Thymus (tissue), 11 donors: ENCODE measurements around the gene GALT. TPM values are rescaled to one million over a fixed set of nuclear protein-coding genes. Genes with fewer than 3 reads are reported as not detected.

Source experiments
- DNase-seq, 9 donors: peaks; one replicate each; pipeline ENCODE4 v3.0.0-alpha.2; 2013; ENCODE audit warnings: low spot score in 9 of 9, low read depth in 6 of 9, missing footprints in 1 of 9
- H3K27ac ChIP-seq, 2 donors: one replicate each; pipeline ENCODE4 v1.5.1; 2013; ENCODE audit warnings: control low read depth in 1 of 2, low read depth in 1 of 2, low read length in 1 of 2, mild to moderate bottlenecking in 1 of 2, moderate library complexity in 1 of 2
- H3K27me3 ChIP-seq, 2 donors: one replicate each; pipeline ENCODE4 v1.5.1; 2013; ENCODE audit warnings: low read length in 1 of 2; ENCODE audit not compliant: control insufficient read depth in 2 of 2, insufficient read depth in 1 of 2
- H3K36me3 ChIP-seq, 2 donors: one replicate each; pipeline ENCODE4 v1.5.1; 2013; ENCODE audit warnings: low read length in 1 of 2, mild to moderate bottlenecking in 1 of 2, moderate library complexity in 1 of 2; ENCODE audit not compliant: control insufficient read depth in 2 of 2, insufficient read depth in 2 of 2
- H3K4me1 ChIP-seq, 2 donors: one replicate each; pipeline ENCODE4 v1.5.1; 2013; ENCODE audit warnings: low read length in 2 of 2; ENCODE audit not compliant: control insufficient read depth in 2 of 2, insufficient read depth in 2 of 2
- H3K4me3 ChIP-seq, 2 donors: one replicate each; pipeline ENCODE4 v1.5.1; 2013; ENCODE audit warnings: low read length in 2 of 2, control low read depth in 1 of 2, mild to moderate bottlenecking in 1 of 2
- H3K9me3 ChIP-seq, 2 donors: one replicate each; pipeline ENCODE4 v1.5.1; 2013; ENCODE audit warnings: low read length in 1 of 2, mild to moderate bottlenecking in 1 of 2; ENCODE audit not compliant: control insufficient read depth in 2 of 2, insufficient read depth in 1 of 2
- WGBS: extraction: QIAGEN DNeasy Blood & Tissue Kit; methylation state at CpG from one replicate; pipeline ENCODE4 v1.1.7; 2013; 5-methylcytosine and 5-hydroxymethylcytosine counted together
- polyA plus RNA-seq: library from polyadenylated mRNA; stranded (reverse); fragments of 200-250 nt; gene quantifications from one replicate; pipeline ENCODE4 v1.2.3, GENCODE V29; 2013
- total RNA-seq: library from RNA; stranded (reverse); fragments of 120-200 nt; gene quantifications from one replicate; pipeline ENCODE4 v1.2.4, GENCODE V29; 2013
- donor health status: healthy.

The GALT gene
- total and polyA plus RNA-seq, 2 donors = 34.5 to 61.8 TPM

DNA sequence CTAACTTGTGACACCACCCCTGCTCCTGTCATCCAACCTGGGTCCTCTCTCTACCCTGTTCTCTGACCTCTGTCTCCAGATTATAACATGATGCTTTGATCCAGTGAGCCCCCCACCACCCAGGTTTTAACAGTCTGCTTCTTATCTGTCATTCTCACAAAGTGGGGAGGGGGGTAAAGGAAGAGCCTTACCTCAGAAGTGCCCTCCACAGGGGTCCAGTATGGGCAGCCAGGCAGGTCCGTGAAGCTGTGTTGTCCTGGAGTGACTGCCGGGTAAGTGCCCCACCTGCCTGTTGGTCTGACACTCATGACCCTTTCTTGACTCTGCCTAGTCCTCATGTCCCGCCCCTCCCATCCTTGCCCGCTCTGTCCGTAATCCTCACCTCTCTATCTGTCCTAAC, 8.9 kb downstream of the GALT start:
- no peaks in the 10 kb centered on the region for H3K9me3 ChIP-seq
- peaks cover 0 to 10% of the 10 kb centered on the region in 2 donors for H3K36me3 ChIP-seq
- no peak overlapping the region for H3K4me3 ChIP-seq
- DNase-seq = no peak
- H3K27ac ChIP-seq = no peak overlapping the region
- H3K4me1 ChIP-seq = peaks cover 0 to 24% of the 10 kb centered on the region in 2 donors
- no peaks in the 10 kb centered on the region for H3K27me3 ChIP-seq
- 97% methylated on average over 5 of the region's 5 CpGs for WGBS

- H3K9me3 ChIP-seq = no peaks in the 10 kb centered on the region
- no peak overlapping the region for H3K27ac ChIP-seq
- no peak for DNase-seq
- 96% methylated on average over 5 of the region's 5 CpGs for WGBS
- peaks cover 0 to 13% of the 10 kb centered on the region in 2 donors for H3K4me1 ChIP-seq
- H3K4me3 ChIP-seq = no peak overlapping the region
- H3K36me3 ChIP-seq = no peaks in the 10 kb centered on the region
- H3K27me3 ChIP-seq = no peaks in the 10 kb centered on the region
Measured at GRCh38 chr9:34656992-34657391, 10.5 kb downstream of the GALT start.

DNA sequence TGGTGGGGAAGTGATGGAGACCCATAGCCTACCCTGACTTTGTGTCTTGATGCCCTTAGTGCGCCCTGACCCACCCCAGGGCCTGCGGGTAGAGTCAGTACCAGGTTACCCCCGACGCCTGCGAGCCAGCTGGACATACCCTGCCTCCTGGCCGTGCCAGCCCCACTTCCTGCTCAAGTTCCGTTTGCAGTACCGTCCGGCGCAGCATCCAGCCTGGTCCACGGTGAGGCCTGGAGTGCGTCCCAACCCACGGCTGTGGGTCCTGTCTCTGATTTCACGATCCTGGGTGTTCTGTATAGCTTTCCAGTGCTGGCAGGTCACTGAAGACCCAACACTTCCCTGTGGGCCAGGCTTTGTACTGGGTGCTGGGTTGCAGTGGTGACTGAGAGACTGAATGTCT, 12.0 kb downstream of the GALT start:
- Histone ChIP-seq H3K9me3 (no peaks in the 10 kb centered on the region), H3K27ac (no peak overlapping the region), H3K4me1 (peaks cover 6 to 14% of the 10 kb centered on the region in 2 donors), H3K4me3 (no peak overlapping the region), H3K27me3 (no peaks in the 10 kb centered on the region), H3K36me3 (no peaks in the 10 kb centered on the region)
- 97% methylated on average over 14 of the region's 14 CpGs for WGBS
- no peak for DNase-seq

DNA sequence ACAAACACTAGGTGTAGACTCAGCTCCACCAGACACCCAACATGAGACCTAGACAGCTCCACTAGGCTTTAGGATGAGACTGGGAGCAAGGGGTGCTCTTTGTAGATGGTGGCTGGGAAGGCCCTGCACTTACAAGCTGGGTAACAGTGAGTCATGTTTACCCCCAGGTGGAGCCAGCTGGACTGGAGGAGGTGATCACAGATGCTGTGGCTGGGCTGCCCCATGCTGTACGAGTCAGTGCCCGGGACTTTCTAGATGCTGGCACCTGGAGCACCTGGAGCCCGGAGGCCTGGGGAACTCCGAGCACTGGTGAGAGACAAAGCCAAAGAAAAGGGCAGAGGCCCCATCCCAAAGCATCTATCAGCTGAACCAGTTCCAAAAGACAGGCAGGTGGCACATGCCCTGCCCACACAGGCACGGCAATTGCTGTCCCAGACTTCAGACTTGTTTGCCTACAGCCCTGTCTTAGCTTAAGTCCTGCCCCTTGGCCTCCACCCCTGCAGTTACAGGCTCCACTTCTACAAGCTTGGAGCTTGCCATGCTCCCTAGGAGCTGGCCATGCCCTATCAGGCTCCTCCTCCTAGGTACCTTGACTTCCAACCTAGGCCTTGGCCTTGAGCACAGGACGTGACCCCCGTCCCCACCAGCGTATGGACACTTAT, 13.2 kb downstream of the GALT start:
- Histone ChIP-seq H3K4me1 (peaks cover 12 to 24% of the 10 kb centered on the region in 2 donors), H3K9me3 (no peaks in the 10 kb centered on the region), H3K27me3 (no peaks in the 10 kb centered on the region), H3K4me3 (no peak overlapping the region), H3K27ac (no peak overlapping the region), H3K36me3 (no peaks in the 10 kb centered on the region)
- WGBS = 95% methylated on average over 8 of the region's 8 CpGs
- DNase-seq = no peak

DNA sequence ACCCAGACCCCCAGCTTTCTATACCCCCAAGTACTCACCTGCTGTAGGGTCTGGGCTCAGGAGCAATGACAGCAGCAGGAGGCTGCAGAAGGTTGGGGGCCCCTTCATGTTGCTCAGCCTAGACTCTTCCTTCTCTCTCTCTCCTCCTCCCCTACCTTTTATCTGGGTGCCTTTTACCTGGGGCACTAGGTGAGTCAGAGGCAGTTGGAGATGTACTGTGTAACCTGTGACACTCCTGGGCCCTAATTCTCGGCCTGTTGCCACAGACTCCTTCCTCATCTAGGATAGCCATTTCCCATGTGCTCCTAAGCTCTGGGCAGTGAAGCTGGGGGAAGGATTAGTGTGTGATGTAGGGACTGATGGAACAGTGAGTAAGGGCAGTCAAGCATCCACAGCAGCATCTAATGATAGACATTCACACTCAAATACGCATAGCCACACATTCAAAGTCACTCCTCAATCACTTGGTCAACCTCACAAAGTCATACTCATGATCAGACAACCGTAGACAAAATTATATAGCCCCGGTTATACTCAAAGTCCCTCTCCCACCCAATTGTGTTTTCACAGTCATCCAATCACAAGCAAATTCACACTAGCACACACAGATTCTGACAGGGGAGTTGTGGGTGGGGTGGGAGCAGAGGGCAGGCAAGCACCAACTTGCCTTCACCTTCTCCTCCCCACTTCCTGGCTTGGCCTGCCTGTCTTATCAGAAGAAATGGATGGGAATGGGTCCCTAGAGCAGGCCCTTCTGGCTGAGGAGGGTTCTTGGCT, 16.2 kb downstream of the GALT start, which contains the start of gene CCL27:
Gene CCL27, minus strand, starts transcription at position 132 of the 777 bp plus-strand sequence. Its CDS starts 24 bp downstream, at position 108.
- Histone ChIP-seq H3K4me1 (peaks cover 19 to 38% of the 10 kb centered on the region in 2 donors), H3K4me3 (no peak within 1 kb of the TSS), H3K27ac (peak within 1 kb of the TSS in 1 of 2 donors; percentile 8), H3K9me3 (peaks cover 0 to 6% of the 10 kb centered on the region in 2 donors), H3K27me3 (no peaks in the 10 kb centered on the region), H3K36me3 (no peaks in the 10 kb centered on the region)
- 97% methylated on average over 4 of the region's 4 CpGs for WGBS
- no peak for DNase-seq

GRCh38 chr9:34663303-34663605, 16.8 kb downstream of the GALT start:
- Histone ChIP-seq H3K4me3 (no peak overlapping the region), H3K27me3 (no peaks in the 10 kb centered on the region), H3K9me3 (peaks cover 0 to 6% of the 10 kb centered on the region in 2 donors), H3K27ac (peak overlapping the region in 1 of 2 donors; percentile 8), H3K36me3 (no peaks in the 10 kb centered on the region), H3K4me1 (peaks cover 19 to 38% of the 10 kb centered on the region in 2 donors)
- no peak for DNase-seq

GRCh38 chr9:34664281-34665066, 18.0 kb downstream of the GALT start:
- H3K9me3 ChIP-seq = peaks cover 0 to 6% of the 10 kb centered on the region in 2 donors
- peak overlapping the region; percentile 59 to 68 for H3K27ac ChIP-seq
- peaks cover 19 to 38% of the 10 kb centered on the region in 2 donors for H3K4me1 ChIP-seq
- 18% methylated on average over 18 of the region's 18 CpGs for WGBS
- H3K27me3 ChIP-seq = no peaks in the 10 kb centered on the region
- H3K36me3 ChIP-seq = no peaks in the 10 kb centered on the region
- peak; percentile 43 to 87 (median 59) for DNase-seq
- peak overlapping the region; percentile 60 to 76 for H3K4me3 ChIP-seq

GRCh38 chr9:34665067-34665380, 18.5 kb downstream of the GALT start:
- no peaks in the 10 kb centered on the region for H3K27me3 ChIP-seq
- H3K36me3 ChIP-seq = no peaks in the 10 kb centered on the region
- H3K27ac ChIP-seq = peak overlapping the region; percentile 59 to 68
- H3K9me3 ChIP-seq = peaks cover 0 to 6% of the 10 kb centered on the region in 2 donors
- DNase-seq = no peak
- H3K4me1 ChIP-seq = peaks cover 19 to 38% of the 10 kb centered on the region in 2 donors
- H3K4me3 ChIP-seq = peak overlapping the region; percentile 60 to 76
- 2% methylated on average over 26 of the region's 26 CpGs for WGBS
